GM23338 (cell line): Measurements from ENCODE around the gene NR2C1. TPM values are rescaled to one million over a fixed set of nuclear protein-coding genes. Genes with fewer than 3 reads are reported as not detected.

Experiments used
- ATAC-seq: fragments of 200-7000 bp; cut with Tn5 transposase; 3 replicates; pipeline ENCODE4 v1.9.1; 2020
- DNase-seq: peaks from one replicate; pipeline ENCODE4 v3.0.0-alpha.2; 2015; ENCODE audit warnings: low spot score
- H2AFZ ChIP-seq: fragments of 200-600 bp; sonication (generic); 2 replicates; pipeline ENCODE4 v1.8.0; 2016; ENCODE audit warnings: antibody characterized with exemption, mild to moderate bottlenecking, moderate library complexity
- H3F3A ChIP-seq: fragments of 200-600 bp; sonication (generic); replicated peaks from 2 replicates; pipeline ENCODE4 v1.8.0; 2017; ENCODE audit warnings: antibody characterized with exemption, mixed run types, low read depth
- H3K27ac ChIP-seq: fragments of 200-600 bp; sonication (generic); 2 replicates; pipeline ENCODE4 v1.6.1; 2016; ENCODE audit warnings: low read depth
- H3K27me3 ChIP-seq: fragments of 200-600 bp; sonication (generic); 2 replicates; pipeline ENCODE4 v1.8.0; 2016; ENCODE audit warnings: mild to moderate bottlenecking, mixed run types, moderate library complexity; ENCODE audit not compliant: insufficient read depth
- H3K36me3 ChIP-seq: fragments of 200-600 bp; sonication (generic); 2 replicates; pipeline ENCODE4 v1.8.0; 2016; ENCODE audit warnings: mild to moderate bottlenecking; ENCODE audit not compliant: insufficient read depth
- H3K4me1 ChIP-seq: fragments of 200-600 bp; sonication (generic); 2 replicates; pipeline ENCODE4 v1.8.0; 2016; ENCODE audit warnings: mild to moderate bottlenecking, moderate library complexity; ENCODE audit not compliant: insufficient read depth
- H3K4me2 ChIP-seq: fragments of 200-600 bp; sonication (generic); 2 replicates; pipeline ENCODE4 v1.7.1; 2017; ENCODE audit warnings: mixed run types
- H3K4me3 ChIP-seq: fragments of 200-600 bp; sonication (generic); 2 replicates; pipeline ENCODE4 v1.6.1; 2016; ENCODE audit warnings: mixed run types
- H3K79me2 ChIP-seq: fragments of 200-600 bp; sonication (generic); replicated peaks from 2 replicates; pipeline ENCODE4 v1.8.0; 2017; ENCODE audit warnings: mild to moderate bottlenecking; ENCODE audit not compliant: insufficient read depth
- H3K9me2 ChIP-seq: fragments of 200-600 bp; sonication (generic); 2 replicates; pipeline ENCODE4 v1.8.0; 2017; ENCODE audit not compliant: insufficient read depth
- H4K20me1 ChIP-seq: fragments of 200-600 bp; sonication (generic); replicated peaks from 2 replicates; pipeline ENCODE4 v1.8.0; 2017; ENCODE audit warnings: mild to moderate bottlenecking; ENCODE audit not compliant: insufficient read depth
- H3K27ac Mint-ChIP-seq: 2 replicates; pipeline ENCODE4 v1.8.0; 2020; ENCODE audit warnings: inconsistent platforms, mild to moderate bottlenecking, moderate library complexity, mixed read lengths
- H3K27me3 Mint-ChIP-seq: 3 replicates; pipeline ENCODE4 v1.8.0; 2022; ENCODE audit warnings: low read depth, mild to moderate bottlenecking, moderate library complexity, mixed read lengths, inconsistent platforms; ENCODE audit not compliant: insufficient read depth, poor library complexity
- H3K36me3 Mint-ChIP-seq: 3 replicates; pipeline ENCODE4 v1.8.0; 2021; ENCODE audit warnings: low read depth, mild to moderate bottlenecking, inconsistent platforms, moderate library complexity, mixed read lengths
- H3K4me1 Mint-ChIP-seq: 3 replicates; pipeline ENCODE4 v1.8.0; 2020; ENCODE audit warnings: mild to moderate bottlenecking, inconsistent platforms, mixed read lengths
- H3K4me3 Mint-ChIP-seq: 3 replicates; pipeline ENCODE4 v1.8.0; 2021; ENCODE audit warnings: moderate library complexity, mild to moderate bottlenecking, inconsistent platforms, mixed read lengths
- H3K9me3 Mint-ChIP-seq: 3 replicates; pipeline ENCODE4 v1.8.0; 2020; ENCODE audit warnings: moderate library complexity, mild to moderate bottlenecking, inconsistent platforms, mixed read lengths
- CREB1 ChIP-seq: fragments of 250-450 bp; sonication (Bioruptor Pico); IDR thresholded peaks from 2 replicates; pipeline ENCODE4 v1.5.0; 2020; ENCODE audit warnings: low read depth, mild to moderate bottlenecking, moderate library complexity
- ETS1 ChIP-seq: IDR thresholded peaks from 2 replicates; pipeline ENCODE4 v1.6.1; 2016; ENCODE audit warnings: antibody characterized with exemption
- EZH2 ChIP-seq: fragments of 200-600 bp; sonication (generic); IDR thresholded peaks from one replicate; pipeline ENCODE4 v1.8.0; 2017; ENCODE audit warnings: antibody characterized with exemption, mild to moderate bottlenecking, low read depth; ENCODE audit not compliant: unreplicated experiment
- EZH2phosphoT487 ChIP-seq: fragments of 200-600 bp; sonication (generic); IDR thresholded peaks from one replicate; pipeline ENCODE4 v1.8.1; 2018; ENCODE audit warnings: antibody characterized with exemption; ENCODE audit not compliant: unreplicated experiment
- JUNB ChIP-seq: IDR thresholded peaks from one replicate; pipeline ENCODE4 v1.6.1; 2016; ENCODE audit warnings: antibody characterized with exemption; ENCODE audit not compliant: unreplicated experiment
- NANOG ChIP-seq: IDR thresholded peaks from 2 replicates; pipeline ENCODE4 v1.6.1; 2016; ENCODE audit warnings: antibody characterized with exemption, borderline replicate concordance
- POLR2AphosphoS5 ChIP-seq: IDR thresholded peaks from 2 replicates; pipeline ENCODE4 v1.6.1; 2016; ENCODE audit warnings: antibody characterized with exemption, low read depth
- REST ChIP-seq: IDR thresholded peaks from one replicate; pipeline ENCODE4 v1.6.1; 2018; ENCODE audit warnings: antibody characterized with exemption; ENCODE audit not compliant: unreplicated experiment
- STAT1 ChIP-seq: IDR thresholded peaks from one replicate; pipeline ENCODE4 v1.6.1; 2016; ENCODE audit warnings: antibody characterized with exemption; ENCODE audit not compliant: unreplicated experiment
- ZNF114 ChIP-seq: fragments of 250-450 bp; sonication (Bioruptor Pico); IDR thresholded peaks from 2 replicates; pipeline ENCODE4 v1.5.0; 2020; ENCODE audit warnings: mild to moderate bottlenecking, moderate library complexity
- ZNF331 ChIP-seq: fragments of 250-450 bp; sonication (Bioruptor Pico); IDR thresholded peaks from 2 replicates; pipeline ENCODE4 v1.5.0; 2020; ENCODE audit warnings: low read depth, mild to moderate bottlenecking, moderate library complexity
- polyA plus RNA-seq: library from polyadenylated mRNA; unstranded; fragments of >200 nt; fragmentation: Nextera tagmentation; extraction: Ambion mirVana; gene quantifications from 2 replicates; pipeline ENCODE4 v1.2.1, GENCODE V29; 2016
- total RNA-seq: library from RNA; depleted of rRNA; stranded (reverse); fragments of >200 nt; shearing (Covaris generic); gene quantifications from 2 replicates; pipeline ENCODE4 v1.2.3, GENCODE V29; 2014
- TF ChIP-seq, protein P1 (sequence below): fragments of 250-450 bp; sonication (Bioruptor Pico); IDR thresholded peaks from 2 replicates; pipeline ENCODE4 v1.5.0; 2020; ENCODE audit warnings: mild to moderate bottlenecking, moderate library complexity
- TF ChIP-seq, protein P2 (sequence below), 2 experiments: fragments of 200-600 bp in 1 of 2; sonication (generic) in 1 of 2; conservative IDR thresholded peaks; 2 replicates each; pipeline versions ENCODE4 v1.5.1 to v1.6.1; 2016 to 2017; ENCODE audit warnings: antibody characterized with exemption in 2 of 2, low read depth in 2 of 2, mild to moderate bottlenecking in 2 of 2, moderate library complexity in 1 of 2

The NR2C1 gene
- total and polyA plus RNA-seq, 2 experiments from 2014 or later: 41.1 to 45.3 TPM

DNA sequence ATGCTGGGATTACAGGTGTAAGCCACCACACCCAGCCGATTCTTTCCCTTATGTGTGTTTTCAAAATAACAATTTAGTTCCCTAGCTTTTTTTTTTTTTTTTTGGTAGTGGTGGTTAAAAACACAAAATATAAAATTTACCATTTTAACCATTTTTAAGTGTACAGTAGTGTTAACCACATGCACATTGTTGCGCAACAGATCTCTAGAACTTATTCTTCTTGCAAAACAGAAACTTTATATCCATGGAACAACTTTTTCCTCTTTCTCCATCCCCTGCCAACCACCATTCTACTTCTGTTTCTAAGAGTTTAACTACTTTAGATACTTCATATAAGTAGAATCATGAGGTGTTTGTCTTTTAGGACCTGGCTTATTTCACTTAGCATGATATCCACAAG, 68.8 kb downstream of the NR2C1 start:
- DNase-seq (no peak), ATAC-seq (no peak)
- no peak overlapping the region for H3K27ac ChIP-seq
- H3K79me2 ChIP-seq: peaks cover 26% of the 10 kb centered on the region
- peaks cover 5% of the 10 kb centered on the region; the same call in 1 of the 2 replicates for H3K36me3 ChIP-seq
- Mint-ChIP-seq H3K9me3 (peaks cover 12% of the 10 kb centered on the region; the same call in 2 of the 3 replicates), H3K4me1 (peaks cover 4% of the 10 kb centered on the region), H3K4me3 (no peak overlapping the region), H3K27me3 (peaks cover 9% of the 10 kb centered on the region), H3K27ac (no peak overlapping the region), H3K36me3 (peaks cover 7% of the 10 kb centered on the region; the same call in 2 of the 3 replicates)
- H3K9me2 ChIP-seq: no peaks in the 10 kb centered on the region
- no peak overlapping the region for H3K4me3 ChIP-seq
- H3K27me3 ChIP-seq: no peaks in the 10 kb centered on the region
- H3K4me1 ChIP-seq: no peaks in the 10 kb centered on the region
- TF ChIP-seq NANOG (no peak), ZNF114 (CRISPR knock-in tag) (no peak), EZH2 (no peak), REST (no peak), ZNF331 (no peak), STAT1 (no peak), JUNB (no peak), ETS1 (no peak), POLR2AphosphoS5 (no peak), CREB1 (CRISPR knock-in tag) (no peak), EZH2phosphoT487 (no peak)
- TF ChIP-seq, protein P1, sequence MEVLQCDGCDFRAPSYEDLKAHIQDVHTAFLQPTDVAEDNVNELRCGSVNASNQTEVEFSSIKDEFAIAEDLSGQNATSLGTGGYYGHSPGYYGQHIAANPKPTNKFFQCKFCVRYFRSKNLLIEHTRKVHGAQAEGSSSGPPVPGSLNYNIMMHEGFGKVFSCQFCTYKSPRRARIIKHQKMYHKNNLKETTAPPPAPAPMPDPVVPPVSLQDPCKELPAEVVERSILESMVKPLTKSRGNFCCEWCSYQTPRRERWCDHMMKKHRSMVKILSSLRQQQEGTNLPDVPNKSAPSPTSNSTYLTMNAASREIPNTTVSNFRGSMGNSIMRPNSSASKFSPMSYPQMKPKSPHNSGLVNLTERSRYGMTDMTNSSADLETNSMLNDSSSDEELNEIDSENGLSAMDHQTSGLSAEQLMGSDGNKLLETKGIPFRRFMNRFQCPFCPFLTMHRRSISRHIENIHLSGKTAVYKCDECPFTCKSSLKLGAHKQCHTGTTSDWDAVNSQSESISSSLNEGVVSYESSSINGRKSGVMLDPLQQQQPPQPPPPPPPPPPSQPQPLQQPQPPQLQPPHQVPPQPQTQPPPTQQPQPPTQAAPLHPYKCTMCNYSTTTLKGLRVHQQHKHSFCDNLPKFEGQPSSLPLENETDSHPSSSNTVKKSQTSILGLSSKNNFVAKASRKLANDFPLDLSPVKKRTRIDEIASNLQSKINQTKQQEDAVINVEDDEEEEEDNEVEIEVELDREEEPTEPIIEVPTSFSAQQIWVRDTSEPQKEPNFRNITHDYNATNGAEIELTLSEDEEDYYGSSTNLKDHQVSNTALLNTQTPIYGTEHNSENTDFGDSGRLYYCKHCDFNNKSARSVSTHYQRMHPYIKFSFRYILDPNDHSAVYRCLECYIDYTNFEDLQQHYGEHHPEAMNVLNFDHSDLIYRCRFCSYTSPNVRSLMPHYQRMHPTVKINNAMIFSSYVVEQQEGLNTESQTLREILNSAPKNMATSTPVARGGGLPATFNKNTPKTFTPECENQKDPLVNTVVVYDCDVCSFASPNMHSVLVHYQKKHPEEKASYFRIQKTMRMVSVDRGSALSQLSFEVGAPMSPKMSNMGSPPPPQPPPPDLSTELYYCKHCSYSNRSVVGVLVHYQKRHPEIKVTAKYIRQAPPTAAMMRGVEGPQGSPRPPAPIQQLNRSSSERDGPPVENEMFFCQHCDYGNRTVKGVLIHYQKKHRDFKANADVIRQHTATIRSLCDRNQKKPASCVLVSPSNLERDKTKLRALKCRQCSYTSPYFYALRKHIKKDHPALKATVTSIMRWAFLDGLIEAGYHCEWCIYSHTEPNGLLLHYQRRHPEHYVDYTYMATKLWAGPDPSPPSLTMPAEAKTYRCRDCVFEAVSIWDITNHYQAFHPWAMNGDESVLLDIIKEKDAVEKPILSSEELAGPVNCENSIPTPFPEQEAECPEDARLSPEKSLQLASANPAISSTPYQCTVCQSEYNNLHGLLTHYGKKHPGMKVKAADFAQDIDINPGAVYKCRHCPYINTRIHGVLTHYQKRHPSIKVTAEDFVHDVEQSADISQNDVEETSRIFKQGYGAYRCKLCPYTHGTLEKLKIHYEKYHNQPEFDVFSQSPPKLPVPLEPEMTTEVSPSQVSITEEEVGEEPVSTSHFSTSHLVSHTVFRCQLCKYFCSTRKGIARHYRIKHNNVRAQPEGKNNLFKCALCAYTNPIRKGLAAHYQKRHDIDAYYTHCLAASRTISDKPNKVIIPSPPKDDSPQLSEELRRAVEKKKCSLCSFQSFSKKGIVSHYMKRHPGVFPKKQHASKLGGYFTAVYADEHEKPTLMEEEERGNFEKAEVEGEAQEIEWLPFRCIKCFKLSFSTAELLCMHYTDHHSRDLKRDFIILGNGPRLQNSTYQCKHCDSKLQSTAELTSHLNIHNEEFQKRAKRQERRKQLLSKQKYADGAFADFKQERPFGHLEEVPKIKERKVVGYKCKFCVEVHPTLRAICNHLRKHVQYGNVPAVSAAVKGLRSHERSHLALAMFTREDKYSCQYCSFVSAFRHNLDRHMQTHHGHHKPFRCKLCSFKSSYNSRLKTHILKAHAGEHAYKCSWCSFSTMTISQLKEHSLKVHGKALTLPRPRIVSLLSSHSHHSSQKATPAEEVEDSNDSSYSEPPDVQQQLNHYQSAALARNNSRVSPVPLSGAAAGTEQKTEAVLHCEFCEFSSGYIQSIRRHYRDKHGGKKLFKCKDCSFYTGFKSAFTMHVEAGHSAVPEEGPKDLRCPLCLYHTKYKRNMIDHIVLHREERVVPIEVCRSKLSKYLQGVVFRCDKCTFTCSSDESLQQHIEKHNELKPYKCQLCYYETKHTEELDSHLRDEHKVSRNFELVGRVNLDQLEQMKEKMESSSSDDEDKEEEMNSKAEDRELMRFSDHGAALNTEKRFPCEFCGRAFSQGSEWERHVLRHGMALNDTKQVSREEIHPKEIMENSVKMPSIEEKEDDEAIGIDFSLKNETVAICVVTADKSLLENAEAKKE (CRISPR knock-in tag): no peak
- TF ChIP-seq, protein P2, sequence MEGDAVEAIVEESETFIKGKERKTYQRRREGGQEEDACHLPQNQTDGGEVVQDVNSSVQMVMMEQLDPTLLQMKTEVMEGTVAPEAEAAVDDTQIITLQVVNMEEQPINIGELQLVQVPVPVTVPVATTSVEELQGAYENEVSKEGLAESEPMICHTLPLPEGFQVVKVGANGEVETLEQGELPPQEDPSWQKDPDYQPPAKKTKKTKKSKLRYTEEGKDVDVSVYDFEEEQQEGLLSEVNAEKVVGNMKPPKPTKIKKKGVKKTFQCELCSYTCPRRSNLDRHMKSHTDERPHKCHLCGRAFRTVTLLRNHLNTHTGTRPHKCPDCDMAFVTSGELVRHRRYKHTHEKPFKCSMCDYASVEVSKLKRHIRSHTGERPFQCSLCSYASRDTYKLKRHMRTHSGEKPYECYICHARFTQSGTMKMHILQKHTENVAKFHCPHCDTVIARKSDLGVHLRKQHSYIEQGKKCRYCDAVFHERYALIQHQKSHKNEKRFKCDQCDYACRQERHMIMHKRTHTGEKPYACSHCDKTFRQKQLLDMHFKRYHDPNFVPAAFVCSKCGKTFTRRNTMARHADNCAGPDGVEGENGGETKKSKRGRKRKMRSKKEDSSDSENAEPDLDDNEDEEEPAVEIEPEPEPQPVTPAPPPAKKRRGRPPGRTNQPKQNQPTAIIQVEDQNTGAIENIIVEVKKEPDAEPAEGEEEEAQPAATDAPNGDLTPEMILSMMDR (conservative IDR thresholded peaks at IDR 0.05; ENCODE audit: low read depth in 2 of 2): no peak
- no peak overlapping the region for H2AFZ ChIP-seq
- no peak overlapping the region for H3K4me2 ChIP-seq
- H3F3A ChIP-seq: no peaks in the 10 kb centered on the region
- H4K20me1 ChIP-seq: no peaks in the 10 kb centered on the region
